Heart left ventricle (tissue), 13 donors: ENCODE data around the gene TNNI3K.

Experiments
- POLR2A ChIP-seq, 2 donors: fragments of 450-650 bp; IDR thresholded peaks; one replicate each; pipeline ENCODE4 v1.6.1; 2017; ENCODE audit warnings: antibody characterized with exemption in 2 of 2, mild to moderate bottlenecking in 2 of 2, moderate library complexity in 2 of 2
- TF ChIP-seq, protein P1 (sequence below), 12 donors: fragments of 200-600 bp; sonication (generic) in 4 of 12; IDR thresholded peaks; one replicate each; pipeline versions ENCODE4 v1.5.0 to v1.8.0; 2018 to 2022; ENCODE audit warnings: antibody characterized with exemption in 12 of 12, mild to moderate bottlenecking in 5 of 12
- donor health status: ischemic (EF 13 %, LVEDD 7.1; RV severe dilation, severe dysfunction).
- donor health status: DM: no; HTN: yes; CAD: no.
- donor health status: DM: no; HTN: no; CAD: no.
- donor health status: ischemic (EF 25% LVEDD 6.9; RV normal size, moderate dysfunction).
- donor health status: ischemic (EF 25% LVEDD 5.7; RV mildly dilated, moderate dysfunction).
- donor health status: ischemic (EF 35%, LVEDD 5.7; RV mildly dilated, moderate dysfunction).
- donor health status: nonischemic (EF 11% LVEDD 7.7; RV severe dilation, severe dysfunction).
- donor health status: DM: yes; HTN: yes; CAD: no.
- donor health status: PGD.
- donor health status: ischemic (EF 29% LVEDD 5.4; RV normal size, mild dysfunction).
- donor health status: nonischemic (EF 23%, LVEDD 6.1; RV moderate dilation, normal function).

DNA sequence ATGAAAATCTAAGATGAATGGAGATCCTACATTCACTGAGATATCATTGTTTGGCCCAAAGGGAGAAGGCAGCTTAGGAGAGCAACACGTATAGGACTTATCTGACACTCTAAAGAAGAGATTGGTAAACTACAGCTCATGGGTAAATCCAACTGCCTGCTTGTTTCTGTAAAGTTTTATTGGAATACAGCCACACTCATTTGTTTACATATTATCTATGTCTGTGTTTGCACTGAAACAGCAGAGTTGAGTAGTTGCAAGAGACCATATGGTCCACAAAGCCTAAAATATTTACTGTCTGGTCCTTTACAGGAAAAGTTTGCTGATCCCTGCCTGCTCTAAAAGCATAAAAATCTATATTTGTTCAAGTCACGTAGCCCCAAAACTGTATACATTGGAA, 291.5 kb downstream of the TNNI3K start:
- TF ChIP-seq, protein P1, sequence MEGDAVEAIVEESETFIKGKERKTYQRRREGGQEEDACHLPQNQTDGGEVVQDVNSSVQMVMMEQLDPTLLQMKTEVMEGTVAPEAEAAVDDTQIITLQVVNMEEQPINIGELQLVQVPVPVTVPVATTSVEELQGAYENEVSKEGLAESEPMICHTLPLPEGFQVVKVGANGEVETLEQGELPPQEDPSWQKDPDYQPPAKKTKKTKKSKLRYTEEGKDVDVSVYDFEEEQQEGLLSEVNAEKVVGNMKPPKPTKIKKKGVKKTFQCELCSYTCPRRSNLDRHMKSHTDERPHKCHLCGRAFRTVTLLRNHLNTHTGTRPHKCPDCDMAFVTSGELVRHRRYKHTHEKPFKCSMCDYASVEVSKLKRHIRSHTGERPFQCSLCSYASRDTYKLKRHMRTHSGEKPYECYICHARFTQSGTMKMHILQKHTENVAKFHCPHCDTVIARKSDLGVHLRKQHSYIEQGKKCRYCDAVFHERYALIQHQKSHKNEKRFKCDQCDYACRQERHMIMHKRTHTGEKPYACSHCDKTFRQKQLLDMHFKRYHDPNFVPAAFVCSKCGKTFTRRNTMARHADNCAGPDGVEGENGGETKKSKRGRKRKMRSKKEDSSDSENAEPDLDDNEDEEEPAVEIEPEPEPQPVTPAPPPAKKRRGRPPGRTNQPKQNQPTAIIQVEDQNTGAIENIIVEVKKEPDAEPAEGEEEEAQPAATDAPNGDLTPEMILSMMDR (IDR thresholded peaks at IDR 0.05), result no peak
- no peak for TF ChIP-seq POLR2A (IDR thresholded peaks at IDR 0.05)
